Activated CD4-positive, alpha-beta T cell treated with anti-CD3 and anti-CD28 coated beads for 24 hours (primary cell): ENCODE measurements around the gene DHRS1.

ENCODE experiments used
- DNase-seq, 2 donors: peaks; one replicate each; pipeline ENCODE4 v3.0.0-alpha.2; 2020; ENCODE audit warnings: low read depth in 2 of 2

DHRS1 gene

GRCh38 chr14:24282736-24283135 lies 16.8 kb downstream of the DHRS1 start:
- no peak for DNase-seq

- no peak for DNase-seq
Measured at GRCh38 chr14:24281636-24282035, 17.9 kb downstream of the DHRS1 start.

DNA sequence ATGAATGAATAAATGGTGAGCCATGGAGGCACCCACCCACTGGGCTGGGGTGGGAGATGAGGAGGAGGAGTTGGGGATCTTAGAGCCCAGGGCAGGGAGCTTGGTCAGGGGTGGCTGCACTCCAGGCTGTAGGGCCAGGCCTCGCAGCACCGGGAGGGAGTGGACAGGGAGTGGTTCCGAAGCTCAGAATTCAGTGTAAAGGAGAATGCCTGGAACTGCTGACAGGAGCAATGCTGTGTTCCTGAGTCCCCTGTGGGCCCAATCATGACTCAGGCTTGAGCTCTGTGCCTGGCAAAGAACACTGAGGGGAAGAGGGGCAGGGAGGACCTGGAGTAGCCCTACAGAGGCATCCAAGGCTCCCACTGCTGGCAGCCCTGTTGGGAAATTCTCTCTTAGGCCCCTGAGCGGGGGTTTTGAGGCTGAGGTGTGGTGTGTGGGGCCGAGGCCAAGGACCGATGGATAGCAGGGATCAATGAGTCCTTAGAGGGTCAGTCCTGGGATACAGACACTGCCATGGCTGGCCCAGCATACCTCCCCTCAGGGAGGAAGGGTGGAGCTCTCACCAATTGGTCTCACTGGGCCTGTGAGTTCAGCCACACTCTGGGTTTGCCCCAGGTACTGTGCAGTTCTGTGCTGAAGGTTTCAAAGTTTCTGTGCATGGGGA lies 18.7 kb downstream of the DHRS1 start:
- no peak for DNase-seq

- peak in 1 of 2 donors; percentile 46 for DNase-seq
Measured at GRCh38 chr14:24279301-24280186, 20.0 kb downstream of the DHRS1 start.

- DNase-seq = no peak
Measured at GRCh38 chr14:24278424-24278823, 21.2 kb downstream of the DHRS1 start.

- DNase-seq = no peak
Measured at GRCh38 chr14:24277606-24278321, 21.8 kb downstream of the DHRS1 start.

DNA sequence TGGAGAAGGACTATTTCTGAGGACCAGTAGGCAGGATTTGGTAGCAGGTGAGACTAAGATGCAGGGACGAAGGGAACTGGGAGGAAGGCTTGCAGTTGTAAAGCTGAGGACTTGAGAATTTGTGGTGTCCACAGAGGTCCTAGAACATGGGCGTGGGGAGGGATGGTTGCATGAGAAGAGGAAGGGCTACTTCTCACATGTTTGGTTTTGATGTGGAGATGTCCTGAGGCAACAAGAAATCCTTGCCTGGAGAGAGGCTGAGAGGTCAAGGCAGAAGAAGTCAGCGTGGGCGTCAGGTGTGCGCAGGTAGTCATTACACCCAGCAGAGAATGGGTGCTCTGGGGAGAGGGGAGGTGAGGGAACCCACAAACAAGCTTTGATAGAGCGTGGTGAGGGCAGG lies 22.5 kb downstream of the DHRS1 start:
- no peak for DNase-seq

- DNase-seq = peak; percentile 26 to 49
Measured at GRCh38 chr14:24274101-24274543, 25.5 kb downstream of the DHRS1 start.

- DNase-seq = no peak
Measured at GRCh38 chr14:24273422-24273998, 26.1 kb downstream of the DHRS1 start.

GRCh38 chr14:24272467-24272866 lies 27.1 kb downstream of the DHRS1 start:
- no peak for DNase-seq

GRCh38 chr14:24271834-24272263 lies 27.7 kb downstream of the DHRS1 start:
- no peak for DNase-seq

DNA sequence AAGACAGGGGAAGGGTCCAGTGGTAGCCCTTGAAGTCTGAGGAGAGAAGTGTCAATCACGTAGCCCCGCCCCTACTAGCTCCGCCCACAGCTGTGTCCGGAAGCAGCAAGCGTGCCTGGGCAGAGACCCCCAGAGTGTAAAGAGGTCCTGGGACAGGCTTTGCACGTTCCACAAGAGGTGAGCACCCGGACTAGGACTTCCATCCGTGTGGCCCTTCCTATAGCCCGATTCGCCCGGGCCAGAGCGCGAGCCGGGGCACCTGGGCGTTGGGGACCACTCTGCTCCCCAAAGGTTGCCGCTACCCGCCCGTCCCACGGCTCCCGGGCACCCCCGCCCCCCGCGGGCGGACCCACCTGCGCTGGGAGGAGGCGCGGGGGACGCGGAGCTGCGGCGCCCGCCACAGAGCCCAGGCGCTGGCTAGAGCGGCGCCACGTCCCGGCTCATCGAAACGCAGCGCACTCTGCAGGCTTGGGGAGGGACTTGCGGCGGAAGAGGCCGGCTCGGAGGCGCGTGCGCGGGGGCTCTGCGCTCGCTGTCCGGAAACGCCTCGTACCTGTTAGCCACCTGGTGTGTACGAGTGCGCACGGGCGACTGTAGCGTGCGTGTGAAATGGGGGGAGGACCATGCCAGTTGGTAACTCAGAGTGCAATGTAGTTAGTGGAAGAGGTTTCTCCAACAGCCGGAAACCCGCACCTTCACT lies 28.3 kb downstream of the DHRS1 start, which contains the start of gene RABGGTA:
TSS of gene RABGGTA (minus strand) at position 464 of the 700 bp plus-strand sequence. CDS start 482 bp downstream, outside the sequence.
- peak; percentile 72 to 82 for DNase-seq

GRCh38 chr14:24270537-24271133 lies 28.9 kb downstream of the DHRS1 start:
- no peak for DNase-seq

GRCh38 chr14:24269910-24270536 lies 29.6 kb downstream of the DHRS1 start:
- no peak for DNase-seq

DNA sequence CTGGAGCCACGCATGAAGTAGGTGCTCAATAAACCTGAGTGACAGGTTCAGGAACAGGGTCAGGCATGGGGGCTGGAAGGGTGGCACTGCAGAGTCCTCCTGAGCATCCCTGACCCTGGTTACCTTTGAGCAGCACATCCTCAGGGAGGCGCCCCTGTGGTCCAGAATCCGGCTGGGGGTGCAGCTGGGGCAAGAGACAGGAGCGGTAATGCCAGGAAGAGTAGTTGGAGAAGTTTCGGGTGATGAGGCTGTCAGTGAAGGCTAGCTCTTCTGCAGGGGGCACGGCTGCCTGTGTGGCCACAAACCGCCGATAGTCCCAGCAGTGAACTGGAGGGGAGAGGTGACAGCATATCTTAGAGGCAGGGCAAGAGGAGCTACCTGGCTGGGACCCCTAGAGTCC lies 30.2 kb downstream of the DHRS1 start:
- DNase-seq = no peak

DNA sequence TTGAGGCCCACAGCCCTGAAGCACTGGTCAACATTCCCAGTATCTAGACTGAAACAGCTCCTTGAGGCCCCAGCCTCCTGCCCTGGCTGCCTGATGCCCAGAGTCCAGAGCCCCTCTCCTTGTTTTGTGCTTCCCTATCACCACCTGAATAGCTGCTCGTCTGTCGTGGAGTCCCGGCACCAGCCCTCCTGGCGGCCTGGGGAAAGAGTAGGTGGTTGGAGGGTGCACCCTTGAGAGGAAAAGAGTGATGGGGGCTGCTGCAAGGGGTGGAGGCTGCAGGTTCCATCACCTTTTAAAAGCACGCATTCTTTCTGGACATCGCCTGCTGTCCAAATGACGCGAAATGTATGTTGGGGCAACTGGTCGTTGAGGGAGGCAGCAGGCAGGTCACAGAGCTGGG lies 31.4 kb downstream of the DHRS1 start:
- no peak for DNase-seq

DNA sequence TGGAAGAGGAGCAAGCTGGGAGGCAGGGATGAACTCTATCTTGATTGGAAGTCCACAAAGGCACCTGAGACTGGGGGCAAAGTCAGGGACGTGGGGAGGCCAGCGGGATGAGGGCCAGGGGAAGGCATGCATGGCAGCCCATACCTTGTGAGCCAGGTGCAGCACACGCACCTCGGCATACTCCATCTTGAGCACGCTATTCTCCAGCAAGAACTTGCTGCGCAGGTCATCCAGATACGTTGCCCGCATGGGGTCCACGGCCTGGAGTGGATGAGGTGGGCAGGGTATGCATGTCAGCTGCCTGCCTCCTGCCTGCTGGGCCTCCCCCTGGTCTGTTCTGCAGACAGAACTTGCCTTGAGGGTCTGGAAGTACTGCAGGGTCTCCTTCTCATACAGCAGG lies 32.1 kb downstream of the DHRS1 start:
- no peak for DNase-seq

- DNase-seq = no peak
Measured at GRCh38 chr14:24266344-24267244, 33.0 kb downstream of the DHRS1 start.

DNA sequence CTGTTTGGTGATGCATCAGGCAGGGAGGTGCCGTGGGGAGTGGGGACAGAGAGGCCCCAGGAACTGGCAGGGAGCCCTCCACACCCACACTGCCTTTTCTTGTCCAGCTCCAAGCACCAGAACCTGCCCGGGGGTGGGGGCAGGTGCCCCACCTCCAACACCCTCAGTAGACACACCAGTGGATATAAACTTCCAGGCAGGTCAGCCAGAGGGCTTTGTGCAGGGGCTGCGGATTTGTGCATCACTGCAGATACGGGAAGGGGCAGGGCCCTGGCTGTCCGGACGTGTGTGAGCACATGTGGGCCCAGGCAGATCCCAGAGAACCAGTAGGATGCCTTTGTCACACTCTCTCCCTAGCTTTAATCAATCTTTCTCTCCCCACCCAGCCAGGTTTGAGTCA lies 35.3 kb downstream of the DHRS1 start:
- no peak for DNase-seq
